HepG2 (cell line): ENCODE measurements around the gene SLC39A2. TPM values are rescaled to one million over a fixed set of nuclear protein-coding genes. Genes with fewer than 3 reads are reported as not detected.

Experiments used
- ATAC-seq: fragments of 200-7000 bp; cut with Tn5 transposase; 3 replicates; pipeline ENCODE4 v1.9.1; 2020; ENCODE audit warnings: mild to moderate bottlenecking, moderate library complexity
- BruUV-seq: library from RNA; stranded (reverse); fragments of 400-500 nt; replicated peaks from 2 replicates; lab custom pipeline; 2021; lab: Mats Ljungman, UMichigan
- CTCF ChIA-PET: fragments of 300-600 bp; formaldehyde crosslinking; extraction: SDS; loops from one replicate; lab custom pipeline; 2021; ENCODE audit warnings: low total read pairs, inconsistent platforms, low intra/inter-chr PET ratio; lab: Yijun Ruan, JAX
- POLR2A ChIA-PET: fragments of 350-600 bp; sonication (Branson Sonifier 250); formaldehyde crosslinking; loops from one replicate; lab custom pipeline; 2020; ENCODE audit warnings: antibody characterized with exemption, inconsistent platforms; lab: Yijun Ruan, JAX
- DNase-seq: peaks from one replicate; pipeline ENCODE4 v3.0.0-alpha.2; 2015; ENCODE audit warnings: low spot score
- FAIRE-seq: peaks from 3 replicates; lab custom pipeline; 2011; peaks lifted over from hg19 to GRCh38; lab: Jason Lieb, UNC
- H2AFZ ChIP-seq: one replicate; pipeline ENCODE4 v1.6.1; 2011; ENCODE audit warnings: low read length, inconsistent platforms
- H3K27ac ChIP-seq: fragments of 300-600 bp; 3 replicates; pipeline ENCODE4 v1.8.0; 2011; ENCODE audit warnings: mixed run types, mild to moderate bottlenecking, mixed read lengths, low read length, inconsistent platforms; ENCODE audit not compliant: insufficient read depth; ENCODE audit errors: extremely low read length
- H3K27me3 ChIP-seq, 2 experiments: fragments of 200-600 bp in 1 of 2; 2 replicates in 1 of 2; 3 replicates in 1 of 2; pipeline versions ENCODE4 v1.6.0 to v1.8.0; 2011; ENCODE audit warnings: low read length in 2 of 2, mild to moderate bottlenecking in 2 of 2, moderate library complexity in 2 of 2, inconsistent platforms in 1 of 2; ENCODE audit not compliant: insufficient read depth in 2 of 2, control insufficient read depth in 1 of 2
- H3K36me3 ChIP-seq, 2 experiments: fragments of 200-600 bp in 1 of 2; replicated peaks in 1 of 2; 2 replicates in 1 of 2; 3 replicates in 1 of 2; pipeline versions ENCODE4 v1.5.1 to v1.8.0; 2011; ENCODE audit warnings: low read length in 2 of 2, inconsistent platforms in 1 of 2; ENCODE audit not compliant: insufficient read depth in 2 of 2, control insufficient read depth in 1 of 2
- H3K4me1 ChIP-seq: 2 replicates; pipeline ENCODE4 v1.5.1; 2012; ENCODE audit warnings: low read length, inconsistent platforms; ENCODE audit not compliant: insufficient read depth
- H3K4me2 ChIP-seq: 2 replicates; pipeline ENCODE4 v1.6.0; 2011; ENCODE audit warnings: low read depth, low read length, inconsistent platforms
- H3K4me3 ChIP-seq, 3 experiments: fragments of 200-600 bp in 1 of 3; sonication (generic), shearing (Covaris generic) in 1 of 3; replicated peaks in 1 of 3; 2 replicates each; pipeline ENCODE4 v1.5.1; 2011 to 2016; ENCODE audit warnings: low read length in 3 of 3, inconsistent platforms in 2 of 3, low read depth in 2 of 3, mild to moderate bottlenecking in 2 of 3, control low read depth in 1 of 3, mixed read lengths in 1 of 3; ENCODE audit not compliant: insufficient read depth in 1 of 3
- H3K79me2 ChIP-seq: one replicate; pipeline ENCODE4 v1.6.1; 2011; ENCODE audit warnings: low read length, inconsistent platforms; ENCODE audit not compliant: insufficient read depth
- H3K9ac ChIP-seq: 2 replicates; pipeline ENCODE4 v1.6.0; 2011; ENCODE audit warnings: mild to moderate bottlenecking, low read depth, low read length, inconsistent platforms; ENCODE audit not compliant: insufficient read depth
- H3K9me3 ChIP-seq: 2 replicates; pipeline ENCODE4 v1.5.1; 2012; ENCODE audit warnings: mild to moderate bottlenecking, low read length
- H4K20me1 ChIP-seq: 2 replicates; pipeline ENCODE4 v1.6.0; 2011; ENCODE audit warnings: inconsistent platforms, mild to moderate bottlenecking, low read length, moderate library complexity; ENCODE audit not compliant: insufficient read depth
- KLF9 ChIP-seq: IDR thresholded peaks from 2 replicates; pipeline ENCODE4 v1.6.1; 2016; ENCODE audit warnings: low read depth
- LCORL ChIP-seq, 2 experiments: fragments of 450-650 bp in 1 of 2; sonication (generic) in 1 of 2; formaldehyde crosslinking in 1 of 2; IDR thresholded peaks; 2 replicates each; pipeline versions ENCODE4 v1.5.0 to v1.6.1; 2017 to 2020; ENCODE audit warnings: antibody characterized with exemption in 1 of 2, missing genetic modification reagents in 1 of 2
- NFYB ChIP-seq: sonication (generic); formaldehyde crosslinking; IDR thresholded peaks from 2 replicates; pipeline ENCODE4 v1.4.0; 2020; ENCODE audit warnings: missing genetic modification reagents
- TEAD3 ChIP-seq: optimal IDR thresholded peaks from 2 replicates; pipeline ENCODE3; 2016; ENCODE audit warnings: borderline replicate concordance
- THYN1 ChIP-seq: sonication (generic); formaldehyde crosslinking; IDR thresholded peaks from 2 replicates; pipeline ENCODE4 v1.8.1; 2023; ENCODE audit warnings: low read depth, mild to moderate bottlenecking, moderate library complexity, missing genetic modification reagents, borderline replicate concordance
- XRCC5 ChIP-seq: fragments of 200-400 bp; formaldehyde crosslinking; optimal IDR thresholded peaks from 2 replicates; pipeline ENCODE3; 2017; ENCODE audit warnings: mild to moderate bottlenecking, low read length
- ZNF263 ChIP-seq: sonication (generic); formaldehyde crosslinking; IDR thresholded peaks from 2 replicates; pipeline ENCODE4 v1.4.0; 2020; ENCODE audit warnings: missing genetic modification reagents
- ZNF552 ChIP-seq: sonication (generic); formaldehyde crosslinking; IDR thresholded peaks from 2 replicates; pipeline ENCODE4 v1.9.0; 2022; ENCODE audit warnings: missing genetic modification reagents, mild to moderate bottlenecking, borderline replicate concordance
- ZNF878 ChIP-seq: sonication (generic); formaldehyde crosslinking; IDR thresholded peaks from 2 replicates; pipeline ENCODE4 v1.8.1; 2023; ENCODE audit warnings: mild to moderate bottlenecking, missing genetic modification reagents, moderate library complexity
- WGBS: methylation state at CpG from one replicate; pipeline ENCODE4 v1.1.6; 2017; ENCODE audit warnings: low lambda C conversion rate; 5-methylcytosine and 5-hydroxymethylcytosine counted together
- in situ Hi-C: cut with HindIII; loops from 2 replicates; pipeline ENCODE4 v1.10.0; 2017; ENCODE audit warnings: low pct_unique_long_range_greater_than_20kb; ENCODE audit not compliant: extremely low pct_ligation_motif_present
- intact Hi-C: fragments of 100-400 bp; cut with micrococcal nuclease; formaldehyde crosslinking; loops from one replicate; pipeline ENCODE4 v1.10.0; 2022; ENCODE audit not compliant: unreplicated experiment
- polyA plus RNA-seq, 8 experiments: library from polyadenylated mRNA; depleted of rRNA in 3 of 8; stranded (reverse) in 7 of 8; unstranded in 1 of 8; fragments of >200 nt; fragmentation: Illumina TruSeq in 4 of 8; extraction: Trizol in 4 of 8; gene quantifications; 2 replicates each; pipeline versions ENCODE4 v1.2.1 to v1.2.3, GENCODE V29; 2011 to 2016; ENCODE audit warnings: low read depth in 4 of 8, missing spikeins in 1 of 8, mixed read lengths in 1 of 8; ENCODE audit not compliant: insufficient read depth in 1 of 8
- total RNA-seq, 5 experiments: library from RNA; depleted of rRNA; stranded (reverse); fragments of >200 nt; fragmentation: Illumina TruSeq; extraction: Trizol; gene quantifications; 2 replicates each; pipeline ENCODE4 v1.2.3, GENCODE V29; 2016; ENCODE audit warnings: low read depth in 1 of 5
- TF ChIP-seq, protein P1 (sequence below): sonication (generic); formaldehyde crosslinking; IDR thresholded peaks from 2 replicates; pipeline ENCODE4 v1.8.0; 2022; ENCODE audit warnings: missing genetic modification reagents, mild to moderate bottlenecking, inconsistent platforms, borderline replicate concordance
- TF ChIP-seq, protein P2 (sequence below): IDR thresholded peaks from 2 replicates; pipeline ENCODE4 v1.6.1; 2016; ENCODE audit warnings: low read depth, missing genetic modification reagents, missing compliant biosample characterization
- TF ChIP-seq, protein P3 (sequence below): sonication (generic); formaldehyde crosslinking; IDR thresholded peaks from 2 replicates; pipeline ENCODE4 v1.4.0; 2020; ENCODE audit warnings: missing genetic modification reagents

Gene SLC39A2
- total and polyA plus RNA-seq, 2 of the 13 experiments (the other 11 are each of a cell fraction or from before 2014, with no cell fraction given), result 0.08 to 0.11 TPM

DNA sequence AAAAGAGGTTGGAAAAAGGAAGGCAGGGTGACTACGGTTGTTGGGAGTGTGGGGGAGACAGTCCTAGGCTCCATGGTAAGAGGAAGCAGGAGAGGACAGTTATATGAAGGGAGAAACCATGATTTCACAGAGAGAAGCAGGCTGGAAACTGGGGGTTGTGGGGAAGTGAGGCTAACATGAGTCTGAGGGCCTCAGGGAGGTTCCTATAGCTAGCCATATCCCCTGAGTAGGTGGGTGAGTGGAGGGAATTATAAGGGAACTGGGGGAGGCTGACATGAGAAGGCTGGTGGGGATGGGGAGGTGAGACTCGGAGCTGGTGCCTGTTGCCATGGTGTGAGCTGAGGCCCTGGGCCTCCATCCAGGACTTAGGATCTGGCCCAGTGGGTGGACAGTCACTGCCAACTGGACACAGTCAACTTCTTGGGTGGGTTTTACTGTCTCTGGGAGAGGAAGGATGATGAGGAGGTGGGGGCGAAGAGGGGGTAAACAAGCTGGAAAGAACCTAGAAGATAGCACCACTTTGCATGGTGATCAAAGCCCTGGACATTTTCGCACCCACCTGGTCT lies 34.1 kb downstream of the SLC39A2 start (continued):
- TF ChIP-seq, protein P1, sequence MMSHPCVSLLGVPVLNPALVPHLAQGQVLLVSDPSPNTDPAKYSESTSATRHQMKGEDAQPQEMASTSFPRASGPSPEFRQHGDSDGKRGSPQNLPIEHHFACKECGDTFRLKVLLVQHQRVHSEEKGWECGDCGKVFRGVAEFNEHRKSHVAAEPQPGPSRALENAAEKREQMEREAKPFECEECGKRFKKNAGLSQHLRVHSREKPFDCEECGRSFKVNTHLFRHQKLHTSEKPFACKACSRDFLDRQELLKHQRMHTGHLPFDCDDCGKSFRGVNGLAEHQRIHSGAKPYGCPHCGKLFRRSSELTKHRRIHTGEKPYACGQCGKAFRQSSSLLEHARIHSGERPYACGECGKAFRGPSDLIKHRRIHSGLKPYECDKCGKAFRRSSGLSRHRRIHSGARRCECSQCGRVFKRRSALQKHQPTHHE, result no peak
- no peak for TF ChIP-seq ZNF263 (CRISPR knock-in tag)
- no peak for TF ChIP-seq NFYB (CRISPR knock-in tag)

DNA sequence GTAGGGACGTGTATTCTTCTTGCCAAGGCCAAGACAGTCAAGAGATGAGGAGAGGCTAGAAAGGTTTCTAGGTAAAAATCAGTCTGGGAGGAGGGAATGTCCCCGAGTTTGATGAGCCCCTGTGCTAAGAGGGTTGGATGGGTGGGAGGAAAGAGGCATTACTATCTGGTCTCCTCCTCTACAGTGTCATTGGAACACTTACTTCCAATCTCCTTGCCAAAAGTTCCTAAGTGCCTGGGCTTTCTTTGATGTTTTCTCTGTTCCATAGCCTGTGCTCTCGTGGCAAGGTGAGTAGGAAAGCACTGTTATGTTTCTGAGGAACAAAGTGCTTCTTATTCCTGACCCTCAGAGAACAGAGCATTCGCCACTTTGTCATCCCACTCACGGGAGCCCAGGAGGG lies 35.6 kb downstream of the SLC39A2 start, which contains the start of gene RNASE13:
Gene RNASE13, minus strand, starts transcription at position 101 of the 400 bp plus-strand sequence. CDS start 519 bp downstream, outside the sequence.
- no TSS peak for BruUV-seq
- in situ Hi-C loops (no loop called here), intact Hi-C loops (no loop called here)
- Histone ChIP-seq H3K9me3 (no peaks in the 10 kb centered on the region), H3K27me3 (no peaks in the 10 kb centered on the region; a peak in 1 of 5 replicates), H2AFZ (no peak within 1 kb of the TSS), H3K27ac (no peak within 1 kb of the TSS), H3K36me3 (no peaks in the 10 kb centered on the region), H3K4me3 (no peak within 1 kb of the TSS), H3K4me1 (peaks cover 35% of the 10 kb centered on the region), H4K20me1 (no peaks in the 10 kb centered on the region), H3K9ac (no peak within 1 kb of the TSS), H3K4me2 (no peak within 1 kb of the TSS), H3K79me2 (no peaks in the 10 kb centered on the region)
- CTCF ChIA-PET, result no interaction called here
- DNase-seq (no peak), FAIRE-seq (no peak), ATAC-seq (no peak)
- WGBS, result 44% methylated on average over 5 of the region's 5 CpGs
- POLR2A ChIA-PET, result interaction anchor here (1.0 to 1.5 kb wide), 2 partner anchors 20 to 21 kb away, joined by 4 to 7 read pairs; no protein-coding TSS in a partner anchor
- TF ChIP-seq ZNF878 (CRISPR knock-in tag) (no peak), KLF9 (CRISPR knock-in tag) (no peak), TEAD3 (CRISPR knock-in tag) (no peak), ZNF552 (CRISPR knock-in tag) (no peak), XRCC5 (no peak), LCORL (IDR thresholded peaks at IDR 0.05) (no peak), LCORL (CRISPR knock-in tag; IDR thresholded peaks at IDR 0.05) (no peak), THYN1 (CRISPR knock-in tag) (no peak)
- TF ChIP-seq, protein P2, sequence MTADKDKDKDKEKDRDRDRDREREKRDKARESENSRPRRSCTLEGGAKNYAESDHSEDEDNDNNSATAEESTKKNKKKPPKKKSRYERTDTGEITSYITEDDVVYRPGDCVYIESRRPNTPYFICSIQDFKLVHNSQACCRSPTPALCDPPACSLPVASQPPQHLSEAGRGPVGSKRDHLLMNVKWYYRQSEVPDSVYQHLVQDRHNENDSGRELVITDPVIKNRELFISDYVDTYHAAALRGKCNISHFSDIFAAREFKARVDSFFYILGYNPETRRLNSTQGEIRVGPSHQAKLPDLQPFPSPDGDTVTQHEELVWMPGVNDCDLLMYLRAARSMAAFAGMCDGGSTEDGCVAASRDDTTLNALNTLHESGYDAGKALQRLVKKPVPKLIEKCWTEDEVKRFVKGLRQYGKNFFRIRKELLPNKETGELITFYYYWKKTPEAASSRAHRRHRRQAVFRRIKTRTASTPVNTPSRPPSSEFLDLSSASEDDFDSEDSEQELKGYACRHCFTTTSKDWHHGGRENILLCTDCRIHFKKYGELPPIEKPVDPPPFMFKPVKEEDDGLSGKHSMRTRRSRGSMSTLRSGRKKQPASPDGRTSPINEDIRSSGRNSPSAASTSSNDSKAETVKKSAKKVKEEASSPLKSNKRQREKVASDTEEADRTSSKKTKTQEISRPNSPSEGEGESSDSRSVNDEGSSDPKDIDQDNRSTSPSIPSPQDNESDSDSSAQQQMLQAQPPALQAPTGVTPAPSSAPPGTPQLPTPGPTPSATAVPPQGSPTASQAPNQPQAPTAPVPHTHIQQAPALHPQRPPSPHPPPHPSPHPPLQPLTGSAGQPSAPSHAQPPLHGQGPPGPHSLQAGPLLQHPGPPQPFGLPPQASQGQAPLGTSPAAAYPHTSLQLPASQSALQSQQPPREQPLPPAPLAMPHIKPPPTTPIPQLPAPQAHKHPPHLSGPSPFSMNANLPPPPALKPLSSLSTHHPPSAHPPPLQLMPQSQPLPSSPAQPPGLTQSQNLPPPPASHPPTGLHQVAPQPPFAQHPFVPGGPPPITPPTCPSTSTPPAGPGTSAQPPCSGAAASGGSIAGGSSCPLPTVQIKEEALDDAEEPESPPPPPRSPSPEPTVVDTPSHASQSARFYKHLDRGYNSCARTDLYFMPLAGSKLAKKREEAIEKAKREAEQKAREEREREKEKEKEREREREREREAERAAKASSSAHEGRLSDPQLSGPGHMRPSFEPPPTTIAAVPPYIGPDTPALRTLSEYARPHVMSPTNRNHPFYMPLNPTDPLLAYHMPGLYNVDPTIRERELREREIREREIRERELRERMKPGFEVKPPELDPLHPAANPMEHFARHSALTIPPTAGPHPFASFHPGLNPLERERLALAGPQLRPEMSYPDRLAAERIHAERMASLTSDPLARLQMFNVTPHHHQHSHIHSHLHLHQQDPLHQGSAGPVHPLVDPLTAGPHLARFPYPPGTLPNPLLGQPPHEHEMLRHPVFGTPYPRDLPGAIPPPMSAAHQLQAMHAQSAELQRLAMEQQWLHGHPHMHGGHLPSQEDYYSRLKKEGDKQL (CRISPR knock-in tag), result no peak
- TF ChIP-seq, protein P3, sequence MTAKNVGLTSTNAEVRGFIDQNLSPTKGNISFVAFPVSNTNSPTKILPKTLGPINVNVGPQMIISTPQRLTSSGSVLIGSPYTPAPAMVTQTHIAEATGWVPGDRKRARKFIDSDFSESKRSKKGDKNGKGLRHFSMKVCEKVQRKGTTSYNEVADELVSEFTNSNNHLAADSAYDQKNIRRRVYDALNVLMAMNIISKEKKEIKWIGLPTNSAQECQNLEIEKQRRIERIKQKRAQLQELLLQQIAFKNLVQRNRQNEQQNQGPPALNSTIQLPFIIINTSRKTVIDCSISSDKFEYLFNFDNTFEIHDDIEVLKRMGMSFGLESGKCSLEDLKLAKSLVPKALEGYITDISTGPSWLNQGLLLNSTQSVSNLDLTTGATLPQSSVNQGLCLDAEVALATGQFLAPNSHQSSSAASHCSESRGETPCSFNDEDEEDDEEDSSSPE, result no peak
